RWPE2 (cell line): ENCODE measurements around the gene CNNM2.
"Not testable (repeated sequence)": the region's sequence is repeated elsewhere in the genome, so short reads cannot be mapped to it uniquely, and the experiment has no call there.

Source experiments
- ATAC-seq: fragments of 200-7000 bp; cut with Tn5 transposase; 3 replicates; pipeline ENCODE4 v1.9.1; 2021; ENCODE audit warnings: low read depth
- DNase-seq: peaks from one replicate; pipeline ENCODE4 v3.0.0-alpha.2; 2020; ENCODE audit warnings: low spot score
- H3K27ac ChIP-seq: fragments of 450-650 bp; 2 replicates; pipeline ENCODE4 v1.5.1; 2017; ENCODE audit warnings: mild to moderate bottlenecking; ENCODE audit not compliant: poor library complexity, severe bottlenecking
- H3K27me3 ChIP-seq: fragments of 250-450 bp; sonication (Bioruptor Pico); 2 replicates; pipeline ENCODE4 v1.5.1; 2021; ENCODE audit warnings: mild to moderate bottlenecking, moderate library complexity; ENCODE audit not compliant: insufficient read depth, poor library complexity, severe bottlenecking
- H3K36me3 ChIP-seq: fragments of 250-450 bp; sonication (Bioruptor Pico); 2 replicates; pipeline ENCODE4 v1.5.1; 2020; ENCODE audit warnings: low read depth, mild to moderate bottlenecking, moderate library complexity
- H3K4me1 ChIP-seq: fragments of 250-450 bp; sonication (Bioruptor Pico); 2 replicates; pipeline ENCODE4 v1.5.1; 2021; ENCODE audit warnings: mild to moderate bottlenecking, moderate library complexity; ENCODE audit not compliant: insufficient read depth, poor library complexity, severe bottlenecking
- H3K4me3 ChIP-seq: fragments of 250-450 bp; sonication (Bioruptor Pico); 2 replicates; pipeline ENCODE4 v1.5.1; 2021; ENCODE audit warnings: mild to moderate bottlenecking, moderate library complexity; ENCODE audit not compliant: severe bottlenecking
- H3K9me3 ChIP-seq: fragments of 250-450 bp; sonication (Bioruptor Pico); 2 replicates; pipeline ENCODE4 v1.5.1; 2021; ENCODE audit warnings: mild to moderate bottlenecking, moderate library complexity; ENCODE audit not compliant: severe bottlenecking
- CTCF ChIP-seq: fragments of 450-650 bp; IDR thresholded peaks from one replicate; pipeline ENCODE4 v1.5.1; 2017; ENCODE audit warnings: mild to moderate bottlenecking, moderate library complexity; ENCODE audit not compliant: poor library complexity, severe bottlenecking

The CNNM2 gene

DNA sequence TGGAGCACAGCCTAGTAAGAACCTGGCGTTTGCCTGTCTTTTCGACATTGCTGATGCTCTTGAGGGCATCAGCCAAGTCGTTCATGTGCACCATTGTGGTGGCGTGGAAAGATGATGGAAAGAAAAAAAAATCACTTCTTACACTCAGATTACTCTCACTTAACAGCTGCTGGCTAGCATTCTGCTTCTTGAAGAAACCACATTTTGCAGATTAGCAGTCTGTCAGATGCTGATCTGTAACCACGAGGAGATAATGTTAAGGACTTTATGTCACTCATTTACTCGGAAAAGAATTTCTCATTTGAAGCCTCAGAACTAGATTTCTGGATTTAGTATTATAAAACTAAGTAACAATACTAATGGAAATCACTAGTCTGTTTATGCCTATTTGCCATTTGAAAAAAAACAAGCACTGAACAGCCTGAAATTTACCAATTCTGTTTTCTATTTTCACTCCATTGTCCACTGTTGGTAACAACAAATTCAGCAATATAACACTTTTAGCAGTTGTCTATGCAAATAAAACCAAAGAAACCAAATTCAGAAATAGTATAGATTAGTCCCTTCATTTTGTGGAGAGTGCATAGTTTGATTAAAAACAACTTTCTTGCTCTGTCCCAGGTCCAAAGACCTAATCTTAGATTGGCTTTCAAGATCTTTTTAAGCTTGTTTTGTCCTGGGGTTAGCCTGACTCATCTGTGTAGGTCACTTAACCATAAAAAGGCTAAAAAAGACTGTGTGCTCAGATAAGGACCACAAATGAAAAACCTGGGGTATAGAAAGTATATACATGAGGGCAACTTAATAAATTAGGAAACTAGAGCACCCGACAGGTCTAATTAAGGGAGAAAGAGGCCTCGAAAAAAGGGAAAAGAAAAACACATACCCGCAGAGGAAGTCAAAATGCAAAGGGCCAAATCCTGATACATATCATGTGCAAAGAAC is 207.5 kb downstream of the CNNM2 start:
- Histone ChIP-seq H3K27ac (no peak overlapping the region), H3K4me1 (no peaks in the 10 kb centered on the region), H3K4me3 (no peak overlapping the region), H3K9me3 (no peaks in the 10 kb centered on the region), H3K27me3 (no peaks in the 10 kb centered on the region), H3K36me3 (peaks cover 12% of the 10 kb centered on the region)
- DNase-seq (no peak), ATAC-seq (no peak)
- TF ChIP-seq CTCF = no peak

- DNase-seq (no peak), ATAC-seq (no peak)
- H3K27me3 ChIP-seq = no peaks in the 10 kb centered on the region
- TF ChIP-seq CTCF = no peak
- no peak overlapping the region for H3K4me3 ChIP-seq
- no peaks in the 10 kb centered on the region for H3K9me3 ChIP-seq
- no peaks in the 10 kb centered on the region for H3K4me1 ChIP-seq
- no peak overlapping the region for H3K27ac ChIP-seq
- H3K36me3 ChIP-seq = peaks cover 18% of the 10 kb centered on the region
These were observed 209.1 kb downstream of the CNNM2 start for GRCh38 chr10:103127241-103127640.

DNA sequence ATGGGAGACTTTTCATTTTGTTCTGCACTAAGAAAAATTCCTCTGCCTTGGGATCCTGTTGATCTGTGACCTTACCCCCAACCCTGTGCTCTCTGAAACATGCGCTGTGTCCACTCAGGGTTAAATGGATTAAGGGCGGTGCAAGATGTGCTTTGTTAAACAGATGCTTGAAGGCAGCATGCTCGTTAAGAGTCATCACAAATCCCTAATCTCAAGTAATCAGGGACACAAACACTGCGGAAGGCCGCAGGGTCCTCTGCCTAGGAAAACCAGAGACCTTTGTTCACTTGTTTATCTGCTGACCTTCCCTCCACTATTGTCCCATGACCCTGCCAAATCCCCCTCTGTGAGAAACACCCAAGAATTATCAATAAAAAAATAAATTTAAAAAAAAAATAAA is 212.1 kb downstream of the CNNM2 start:
- H3K4me1 ChIP-seq, H3K9me3 ChIP-seq, DNase-seq, ATAC-seq, H3K27ac ChIP-seq, H3K27me3 ChIP-seq, H3K4me3 ChIP-seq: not testable (repeated sequence)
- peaks cover 34% of the 10 kb centered on the region for H3K36me3 ChIP-seq

DNA sequence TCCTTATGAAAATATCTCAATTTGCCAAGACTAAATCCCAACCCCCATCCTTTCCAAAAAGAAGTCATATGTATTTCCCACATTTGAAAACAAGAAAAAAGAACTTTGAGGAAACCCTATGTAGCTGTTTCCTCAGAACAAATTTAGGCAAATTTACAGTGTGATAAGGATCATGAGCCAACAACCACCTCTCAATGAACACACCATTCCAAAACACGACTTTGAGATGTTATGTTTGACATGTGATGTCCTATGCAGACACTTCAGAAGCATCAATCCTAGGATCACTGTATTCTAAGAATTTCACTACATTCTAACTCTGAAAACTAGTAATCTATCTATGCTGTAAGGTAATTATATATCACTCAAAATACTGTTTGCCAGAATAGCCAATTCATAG is 212.8 kb downstream of the CNNM2 start:
- DNase-seq (no peak), ATAC-seq (no peak)
- Histone ChIP-seq H3K4me3 (no peak overlapping the region), H3K9me3 (no peaks in the 10 kb centered on the region), H3K27ac (no peak overlapping the region), H3K4me1 (no peaks in the 10 kb centered on the region), H3K27me3 (no peaks in the 10 kb centered on the region), H3K36me3 (peaks cover 33% of the 10 kb centered on the region)
- TF ChIP-seq CTCF = no peak

DNA sequence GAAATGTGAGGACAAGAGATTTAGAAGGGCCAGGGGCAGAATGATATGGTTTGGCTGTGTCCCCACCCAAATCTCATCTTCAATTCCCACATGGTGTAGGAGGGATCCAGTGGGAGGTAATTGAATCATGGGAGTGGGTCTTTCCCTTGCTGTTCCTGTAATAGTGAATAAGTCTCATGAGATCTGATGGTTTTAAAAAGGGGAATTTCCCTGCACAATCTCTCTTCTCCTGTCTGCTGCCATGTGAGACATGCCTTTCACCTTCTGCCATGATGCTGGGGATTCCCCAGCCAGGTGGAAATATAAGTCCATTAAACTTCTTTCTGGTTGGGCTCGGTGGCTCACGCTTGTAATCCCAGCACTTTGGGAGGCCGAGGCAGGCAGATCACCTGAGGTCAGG is 217.1 kb downstream of the CNNM2 start:
- peaks cover 72% of the 10 kb centered on the region for H3K36me3 ChIP-seq
- not testable (repeated sequence) for H3K27me3 ChIP-seq, H3K27ac ChIP-seq, ATAC-seq, H3K4me1 ChIP-seq, H3K4me3 ChIP-seq, H3K9me3 ChIP-seq, DNase-seq

- no peak overlapping the region for H3K27ac ChIP-seq
These were observed 221.7 kb downstream of the CNNM2 start for GRCh38 chr10:103139803-103140202.

More at GRCh38 chr10:103139803-103140202, 221.7 kb downstream of the CNNM2 start:
- H3K4me1 ChIP-seq = no peaks in the 10 kb centered on the region
- TF ChIP-seq CTCF = no peak
- no peak overlapping the region for H3K4me3 ChIP-seq
- H3K27me3 ChIP-seq = no peaks in the 10 kb centered on the region
- H3K36me3 ChIP-seq = peaks cover 62% of the 10 kb centered on the region
- H3K9me3 ChIP-seq = no peaks in the 10 kb centered on the region
- no peak for ATAC-seq
- no peak for DNase-seq
